Lower lobe of right lung (tissue), 2 donors: ENCODE results near the gene COL23A1. TPM values are rescaled to one million over a fixed set of nuclear protein-coding genes. Genes with fewer than 3 reads are reported as not detected.

Experiments
- ATAC-seq, 2 donors: fragments of 200-7000 bp; cut with Tn5 transposase; one replicate each; pipeline ENCODE4 v1.9.1; 2020 to 2022; ENCODE audit warnings: mild to moderate bottlenecking in 2 of 2, moderate library complexity in 2 of 2
- DNase-seq: peaks from one replicate; pipeline ENCODE4 v3.0.0-alpha.2; 2020
- H3K27ac ChIP-seq: fragments of 200-600 bp; one replicate; pipeline ENCODE4 v1.8.0; 2022
- H3K27me3 ChIP-seq: fragments of 200-600 bp; one replicate; pipeline ENCODE4 v1.8.0; 2022; ENCODE audit warnings: low read depth
- H3K36me3 ChIP-seq: fragments of 200-600 bp; one replicate; pipeline ENCODE4 v1.8.0; 2022; ENCODE audit warnings: mild to moderate bottlenecking
- H3K4me1 ChIP-seq: fragments of 200-600 bp; one replicate; pipeline ENCODE4 v1.8.0; 2022
- H3K4me3 ChIP-seq: fragments of 200-600 bp; one replicate; pipeline ENCODE4 v1.8.0; 2022; ENCODE audit warnings: mild to moderate bottlenecking
- H3K9me3 ChIP-seq: fragments of 200-600 bp; one replicate; pipeline ENCODE4 v1.8.0; 2022
- CTCF ChIP-seq: fragments of 200-600 bp; IDR thresholded peaks from one replicate; pipeline ENCODE4 v1.8.0; 2022; ENCODE audit warnings: antibody characterized with exemption, mild to moderate bottlenecking
- intact Hi-C: fragments of 100-400 bp; cut with DNase I; formaldehyde crosslinking; loops from one replicate; pipeline ENCODE4 v1.11.0; 2022
- total RNA-seq: library from RNA; stranded (reverse); fragmentation: NEBNext Ultra II Directional; extraction: Animal tissue kit (Norgen Biotek cat#: 25700); gene quantifications from one replicate; pipeline ENCODE4 v1.2.1, GENCODE V29; 2021
- donor health status: DM: no; HTN: yes; CAD: no; lungs with severe emphysema.

The COL23A1 gene
- total RNA-seq, 1 donor from 2014 or later = 1.2 TPM

DNA sequence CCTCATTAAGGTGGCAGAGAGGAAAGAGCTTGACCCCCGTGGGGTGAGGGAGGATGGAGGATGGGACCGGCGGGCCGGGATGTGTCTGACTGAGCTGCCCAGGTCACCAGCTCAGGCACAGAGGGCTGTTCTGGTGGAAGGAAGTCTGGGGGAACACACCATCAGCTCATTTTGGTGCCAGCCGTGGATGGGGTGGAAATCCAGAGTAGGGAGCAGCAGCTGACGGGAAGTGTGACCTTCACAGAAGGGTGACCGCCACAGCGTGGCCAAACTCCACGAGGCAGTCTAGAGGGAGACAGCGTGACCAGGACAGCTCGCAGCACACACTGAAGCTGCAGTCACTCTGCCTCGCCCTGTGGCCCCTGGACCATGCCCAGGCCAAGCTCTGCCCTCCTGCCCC, 312.3 kb downstream of the COL23A1 start:
- Histone ChIP-seq H3K36me3 (no peaks in the 10 kb centered on the region), H3K9me3 (no peaks in the 10 kb centered on the region), H3K4me3 (no peak overlapping the region), H3K4me1 (peaks cover 10% of the 10 kb centered on the region), H3K27me3 (peaks cover 4% of the 10 kb centered on the region), H3K27ac (no peak overlapping the region)
- DNase-seq = peak; percentile 45
- no peak for ATAC-seq
- no peak for TF ChIP-seq CTCF
- intact Hi-C loops = no loop called here

DNA sequence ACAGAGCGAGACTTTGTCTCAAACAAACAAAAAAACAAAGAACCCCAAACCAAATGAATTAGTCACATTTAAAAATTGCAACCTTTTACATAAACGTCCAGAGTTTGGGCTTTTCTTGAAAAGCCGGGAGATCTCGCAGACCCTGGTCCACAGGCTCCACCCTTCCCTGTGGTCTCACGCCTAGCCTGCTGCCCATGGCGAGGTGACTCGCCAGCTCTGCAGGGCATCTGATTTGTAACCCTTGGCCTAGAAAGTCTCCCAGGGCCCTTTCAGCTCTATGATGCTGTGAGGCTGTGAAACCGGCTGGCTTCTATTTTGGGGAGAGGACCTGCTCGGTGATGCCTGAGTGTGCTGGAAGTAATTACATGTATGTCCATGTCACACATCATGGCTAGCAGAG, 312.8 kb downstream of the COL23A1 start:
- DNase-seq = peak; percentile 15
- intact Hi-C loops = no loop called here
- TF ChIP-seq CTCF = no peak

GRCh38 chr5:178274781-178275537, 315.2 kb downstream of the COL23A1 start:
- Histone ChIP-seq H3K36me3 (no peaks in the 10 kb centered on the region), H3K4me1 (peaks cover 6% of the 10 kb centered on the region), H3K27ac (no peak overlapping the region), H3K9me3 (no peaks in the 10 kb centered on the region), H3K27me3 (peaks cover 4% of the 10 kb centered on the region), H3K4me3 (no peak overlapping the region)
- intact Hi-C loops = no loop called here
- ATAC-seq = no peak
- no peak for DNase-seq
- no peak for TF ChIP-seq CTCF

More for the DNA sequence above, 312.8 kb downstream of the COL23A1 start:
- no peak overlapping the region for H3K4me3 ChIP-seq
- H3K27me3 ChIP-seq = peaks cover 4% of the 10 kb centered on the region
- H3K27ac ChIP-seq = no peak overlapping the region
- H3K4me1 ChIP-seq = peaks cover 10% of the 10 kb centered on the region
- H3K9me3 ChIP-seq = no peaks in the 10 kb centered on the region
- no peak for ATAC-seq
- no peaks in the 10 kb centered on the region for H3K36me3 ChIP-seq

GRCh38 chr5:178273665-178274541, 316.3 kb downstream of the COL23A1 start:
- Histone ChIP-seq H3K27me3 (no peaks in the 10 kb centered on the region), H3K4me1 (no peaks in the 10 kb centered on the region), H3K27ac (no peak overlapping the region), H3K36me3 (no peaks in the 10 kb centered on the region), H3K9me3 (no peaks in the 10 kb centered on the region), H3K4me3 (no peak overlapping the region)
- TF ChIP-seq CTCF = no peak
- intact Hi-C loops = no loop called here
- peak; percentile 83 for DNase-seq
- ATAC-seq = peak; percentile 69 to 84

DNA sequence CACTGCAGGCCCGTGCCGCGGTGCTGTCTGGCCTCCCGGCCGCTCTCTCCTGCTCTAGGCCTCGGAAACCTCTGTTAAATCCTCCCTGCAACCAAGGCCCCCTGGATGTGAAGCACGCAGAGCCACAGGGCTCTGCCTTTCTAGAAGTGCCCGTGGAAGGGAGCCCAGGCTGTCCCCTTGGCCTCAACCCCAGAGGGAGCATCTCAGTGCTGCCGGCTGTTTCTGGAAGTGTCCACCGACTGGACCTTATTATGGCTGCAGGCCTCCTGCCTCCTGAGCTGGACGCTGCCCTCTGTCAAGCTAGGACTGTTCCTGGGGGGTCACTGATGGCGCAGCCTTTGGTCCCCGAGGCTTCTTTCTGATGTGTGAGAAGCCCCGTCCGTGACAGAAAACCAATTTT, 317.2 kb downstream of the COL23A1 start:
- no peak for ATAC-seq
- TF ChIP-seq CTCF = no peak
- Histone ChIP-seq H3K4me3 (no peak overlapping the region), H3K4me1 (no peaks in the 10 kb centered on the region), H3K27ac (no peak overlapping the region), H3K27me3 (no peaks in the 10 kb centered on the region), H3K36me3 (no peaks in the 10 kb centered on the region), H3K9me3 (no peaks in the 10 kb centered on the region)
- intact Hi-C loops = no loop called here
- no peak for DNase-seq
